ENCODE results near the gene FRMD4A. TPM values are rescaled to one million over a fixed set of nuclear protein-coding genes. Genes with fewer than 3 reads are reported as not detected.

FRMD4A gene
- total RNA-seq, 1 experiment from 2014 or later: 7.1 TPM

DNA sequence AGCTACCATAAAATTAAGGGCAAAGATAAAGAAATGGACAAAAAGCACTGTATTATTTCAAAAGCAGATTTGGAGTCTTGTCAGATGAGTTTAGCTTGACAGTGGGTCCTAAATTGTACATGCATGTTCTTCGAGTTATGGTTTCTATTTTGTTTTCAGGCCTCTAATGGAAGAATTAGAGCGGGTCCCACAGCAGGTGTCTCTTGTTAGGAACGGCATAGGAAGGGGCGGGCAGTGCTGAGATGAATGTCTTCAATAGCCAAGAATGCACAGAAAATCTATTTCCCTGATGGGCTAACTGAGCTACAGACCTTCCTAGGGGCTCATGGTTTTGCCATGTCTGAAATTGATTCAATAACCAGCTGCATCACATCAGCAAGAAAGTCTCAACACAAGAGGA is 304.4 kb downstream of the FRMD4A start:
- Histone ChIP-seq H2AFZ (ENCODE audit: low read length) (no peak overlapping the region), H3K79me2 (ENCODE audit: low read length) (no peaks in the 10 kb centered on the region), H3K4me1 (ENCODE audit: insufficient read depth, low read length) (no peaks in the 10 kb centered on the region), H3K9me3 (ENCODE audit: low read length) (no peaks in the 10 kb centered on the region), H3K4me2 (ENCODE audit: low read length) (no peak overlapping the region), H4K20me1 (ENCODE audit: low read length) (no peaks in the 10 kb centered on the region), H3K4me3 (ENCODE audit: low read length) (no peak overlapping the region), H3K9ac (ENCODE audit: low read length) (no peak overlapping the region), H3F3A (ENCODE audit: low read length, unreplicated experiment) (no peaks in the 10 kb centered on the region), H3K27ac (ENCODE audit: low read length) (no peak overlapping the region), H3K36me3 (ENCODE audit: low read depth, low read length) (no peaks in the 10 kb centered on the region), H3K27me3 (ENCODE audit: low read length) (no peaks in the 10 kb centered on the region), H3K9me2 (replicated peaks; ENCODE audit: low read length) (no peaks in the 10 kb centered on the region)
- ATAC-seq (no peak), DNase-seq (no peak)
- no peak for TF ChIP-seq EZH2 (IDR thresholded peaks at IDR 0.05; ENCODE audit: low read length, unreplicated experiment)
- no peak for TF ChIP-seq EZH2phosphoT487 (IDR thresholded peaks at IDR 0.05; ENCODE audit: borderline replicate concordance, low read length)
- TF ChIP-seq, protein P1, sequence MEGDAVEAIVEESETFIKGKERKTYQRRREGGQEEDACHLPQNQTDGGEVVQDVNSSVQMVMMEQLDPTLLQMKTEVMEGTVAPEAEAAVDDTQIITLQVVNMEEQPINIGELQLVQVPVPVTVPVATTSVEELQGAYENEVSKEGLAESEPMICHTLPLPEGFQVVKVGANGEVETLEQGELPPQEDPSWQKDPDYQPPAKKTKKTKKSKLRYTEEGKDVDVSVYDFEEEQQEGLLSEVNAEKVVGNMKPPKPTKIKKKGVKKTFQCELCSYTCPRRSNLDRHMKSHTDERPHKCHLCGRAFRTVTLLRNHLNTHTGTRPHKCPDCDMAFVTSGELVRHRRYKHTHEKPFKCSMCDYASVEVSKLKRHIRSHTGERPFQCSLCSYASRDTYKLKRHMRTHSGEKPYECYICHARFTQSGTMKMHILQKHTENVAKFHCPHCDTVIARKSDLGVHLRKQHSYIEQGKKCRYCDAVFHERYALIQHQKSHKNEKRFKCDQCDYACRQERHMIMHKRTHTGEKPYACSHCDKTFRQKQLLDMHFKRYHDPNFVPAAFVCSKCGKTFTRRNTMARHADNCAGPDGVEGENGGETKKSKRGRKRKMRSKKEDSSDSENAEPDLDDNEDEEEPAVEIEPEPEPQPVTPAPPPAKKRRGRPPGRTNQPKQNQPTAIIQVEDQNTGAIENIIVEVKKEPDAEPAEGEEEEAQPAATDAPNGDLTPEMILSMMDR (conservative IDR thresholded peaks at IDR 0.05; ENCODE audit: low read depth, low read length): no peak
- BruUV-seq (replicated peaks): no TSS peak
- ChIA-PET POLR2A (ENCODE audit: unreplicated experiment) (no interaction called here), CTCF (no interaction called here)
- intact Hi-C loops (cut with micrococcal nuclease): no loop called here

DNA sequence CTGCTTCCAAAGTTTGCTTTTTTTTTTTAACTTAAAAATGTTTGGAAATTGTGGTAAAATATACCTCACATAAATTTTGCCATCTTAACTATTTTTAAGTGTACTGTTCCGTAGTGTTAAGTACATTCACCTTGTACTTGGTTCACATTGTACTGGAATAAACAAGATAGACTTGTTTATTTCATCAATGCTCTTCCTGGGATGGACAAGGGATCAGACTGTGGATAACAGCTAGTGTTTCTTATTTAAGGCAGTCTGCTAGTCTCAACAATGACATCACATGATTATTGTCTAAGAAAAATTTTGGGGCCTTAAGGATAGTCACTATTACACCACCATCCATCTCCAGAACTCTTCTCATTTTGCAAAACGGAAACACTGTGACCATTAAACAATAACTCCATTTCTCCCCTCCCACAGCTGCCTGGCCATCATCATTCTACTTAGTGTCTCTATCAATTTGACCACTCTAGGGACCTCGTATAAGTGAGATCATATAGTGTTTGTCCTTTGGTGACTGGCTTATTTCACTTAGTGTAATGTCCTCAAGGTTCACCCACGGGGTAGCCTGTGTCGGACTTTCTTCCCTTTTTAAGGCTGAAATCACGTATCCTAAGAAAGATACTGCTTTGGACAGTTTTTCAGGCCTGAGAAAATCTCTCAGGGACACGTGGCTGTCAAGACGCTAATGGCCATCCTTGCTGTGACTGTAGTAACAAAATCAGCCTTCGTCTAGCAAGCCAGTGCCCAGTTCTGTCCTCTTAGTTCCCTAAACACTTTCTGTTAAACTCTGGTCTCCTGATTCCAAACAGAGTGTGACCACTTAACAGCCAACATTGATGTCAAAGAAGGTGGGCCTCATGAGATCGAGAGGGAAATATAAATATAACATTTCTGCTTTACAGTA is 305.2 kb downstream of the FRMD4A start:
- Histone ChIP-seq H3K36me3 (ENCODE audit: low read depth, low read length) (no peaks in the 10 kb centered on the region), H3K9me2 (replicated peaks; ENCODE audit: low read length) (no peaks in the 10 kb centered on the region), H2AFZ (ENCODE audit: low read length) (no peak overlapping the region), H3K27ac (ENCODE audit: low read length) (no peak overlapping the region), H3F3A (ENCODE audit: low read length, unreplicated experiment) (no peaks in the 10 kb centered on the region), H3K9ac (ENCODE audit: low read length) (no peak overlapping the region), H3K9me3 (ENCODE audit: low read length) (no peaks in the 10 kb centered on the region), H3K4me1 (ENCODE audit: insufficient read depth, low read length) (no peaks in the 10 kb centered on the region), H3K4me2 (ENCODE audit: low read length) (no peak overlapping the region), H4K20me1 (ENCODE audit: low read length) (no peaks in the 10 kb centered on the region), H3K27me3 (ENCODE audit: low read length) (no peaks in the 10 kb centered on the region), H3K79me2 (ENCODE audit: low read length) (no peaks in the 10 kb centered on the region), H3K4me3 (ENCODE audit: low read length) (no peak overlapping the region)
- no peak for TF ChIP-seq EZH2phosphoT487 (IDR thresholded peaks at IDR 0.05; ENCODE audit: borderline replicate concordance, low read length)
- TF ChIP-seq, protein P1 (conservative IDR thresholded peaks at IDR 0.05; ENCODE audit: low read depth, low read length): no peak
- no peak for TF ChIP-seq EZH2 (IDR thresholded peaks at IDR 0.05; ENCODE audit: low read length, unreplicated experiment)
- DNase-seq (no peak), ATAC-seq (no peak)
- ChIA-PET CTCF (no interaction called here), POLR2A (ENCODE audit: unreplicated experiment) (no interaction called here)
- intact Hi-C loops (cut with micrococcal nuclease): no loop called here
- BruUV-seq (replicated peaks): no TSS peak
